CD8-positive, alpha-beta memory T cell (primary cell): ENCODE measurements around the gene SPATA31C1. TPM values are rescaled to one million over a fixed set of nuclear protein-coding genes. Genes with fewer than 3 reads are reported as not detected.

ENCODE experiments used
- CTCF ChIA-PET: fragments of 350-600 bp; sonication (Branson Sonifier 250); formaldehyde crosslinking; loops from one replicate; lab custom pipeline; 2021; ENCODE audit warnings: antibody characterized with exemption; lab: Charles Lee
- POLR2A ChIA-PET: fragments of 350-600 bp; sonication (Branson Sonifier 250); formaldehyde crosslinking; loops from one replicate; lab custom pipeline; 2021; ENCODE audit warnings: antibody characterized with exemption; lab: Charles Lee
- DNase-seq, 5 donors: peaks; one replicate each; pipeline versions ENCODE4 v3.0.0 to v3.0.0-alpha.2; 2020 to 2022; ENCODE audit warnings: mixed read lengths in 1 of 5
- H3K27ac ChIP-seq: one replicate; pipeline ENCODE4 v1.7.0; 2013; ENCODE audit warnings: low read depth, mild to moderate bottlenecking, low read length, moderate library complexity
- H3K27me3 ChIP-seq: 2 replicates; pipeline ENCODE4 v1.7.0; 2013; ENCODE audit warnings: low read length, mild to moderate bottlenecking; ENCODE audit not compliant: insufficient read depth, poor library complexity, severe bottlenecking
- H3K36me3 ChIP-seq: 2 replicates; pipeline ENCODE4 v1.7.0; 2013; ENCODE audit warnings: mild to moderate bottlenecking, low read length, moderate library complexity; ENCODE audit not compliant: insufficient read depth
- H3K4me1 ChIP-seq: 2 replicates; pipeline ENCODE4 v1.7.0; 2013; ENCODE audit warnings: mild to moderate bottlenecking, low read length, moderate library complexity; ENCODE audit not compliant: insufficient read depth
- H3K4me3 ChIP-seq: 2 replicates; pipeline ENCODE4 v1.7.0; 2013; ENCODE audit warnings: mild to moderate bottlenecking, low read length
- H3K9me3 ChIP-seq: 2 replicates; pipeline ENCODE4 v1.7.0; 2013; ENCODE audit warnings: mild to moderate bottlenecking, low read length
- H3K27ac Mint-ChIP-seq, 8 donors: one replicate each; pipeline ENCODE4 v1.8.0; 2020 to 2021; ENCODE audit warnings: mixed read lengths in 8 of 8, mild to moderate bottlenecking in 6 of 8, inconsistent platforms in 3 of 8, moderate library complexity in 3 of 8
- H3K27me3 Mint-ChIP-seq, 2 donors: one replicate each; pipeline ENCODE4 v1.8.0; 2020 to 2021; ENCODE audit warnings: mixed read lengths in 2 of 2, mild to moderate bottlenecking in 1 of 2, moderate library complexity in 1 of 2
- H3K36me3 Mint-ChIP-seq, 3 donors: one replicate each; pipeline ENCODE4 v1.8.0; 2020 to 2021; ENCODE audit warnings: mixed read lengths in 3 of 3, inconsistent platforms in 1 of 3, mild to moderate bottlenecking in 1 of 3
- H3K4me1 Mint-ChIP-seq, 3 donors: one replicate each; pipeline ENCODE4 v1.8.0; 2020 to 2021; ENCODE audit warnings: mixed read lengths in 3 of 3, inconsistent platforms in 1 of 3, mild to moderate bottlenecking in 1 of 3
- H3K4me3 Mint-ChIP-seq, 7 donors: one replicate each; pipeline ENCODE4 v1.8.0; 2020 to 2021; ENCODE audit warnings: mixed read lengths in 7 of 7, mild to moderate bottlenecking in 6 of 7, moderate library complexity in 4 of 7, inconsistent platforms in 2 of 7
- H3K9me3 Mint-ChIP-seq, 5 donors: one replicate each; pipeline ENCODE4 v1.8.0; 2020 to 2022; ENCODE audit warnings: mixed read lengths in 5 of 5, mild to moderate bottlenecking in 3 of 5, moderate library complexity in 2 of 5, inconsistent platforms in 1 of 5
- polyA plus RNA-seq: library from polyadenylated mRNA; unstranded; fragments of 300-500 nt; fragmentation: Illumina TruSeq; gene quantifications from one replicate; pipeline ENCODE4 v1.2.3, GENCODE V29; 2021
- total RNA-seq, 2 experiments: library from RNA; stranded (reverse); gene quantifications; one replicate each; pipeline ENCODE4 v1.2.3, GENCODE V29; 2021

SPATA31C1 gene
- total and polyA plus RNA-seq, 3 experiments from 2014 or later = not detected

- no peaks in the 10 kb centered on the region for H3K27me3 ChIP-seq
- H3K27me3 Mint-ChIP-seq = peaks cover 16 to 27% of the 10 kb centered on the region in 2 donors
- ChIA-PET POLR2A (no interaction called here), CTCF (no interaction called here)
- no peaks in the 10 kb centered on the region for H3K4me1 ChIP-seq
- no peak overlapping the region for H3K4me3 Mint-ChIP-seq
- peaks cover 2 to 8% (median 4%) of the 10 kb centered on the region in 3 donors for H3K4me1 Mint-ChIP-seq
- no peaks in the 10 kb centered on the region for H3K9me3 ChIP-seq
- no peak overlapping the region for H3K27ac ChIP-seq
- H3K27ac Mint-ChIP-seq = no peak overlapping the region
- no peaks in the 10 kb centered on the region for H3K36me3 ChIP-seq
- DNase-seq = no peak
- peaks cover 7 to 13% (median 9%) of the 10 kb centered on the region in 5 donors for H3K9me3 Mint-ChIP-seq
- H3K36me3 Mint-ChIP-seq = peaks cover 0 to 7% (median 0%) of the 10 kb centered on the region in 3 donors
- H3K4me3 ChIP-seq = no peak overlapping the region
Observed at GRCh38 chr9:87954230-87954629, 36.5 kb downstream of the SPATA31C1 start.

DNA sequence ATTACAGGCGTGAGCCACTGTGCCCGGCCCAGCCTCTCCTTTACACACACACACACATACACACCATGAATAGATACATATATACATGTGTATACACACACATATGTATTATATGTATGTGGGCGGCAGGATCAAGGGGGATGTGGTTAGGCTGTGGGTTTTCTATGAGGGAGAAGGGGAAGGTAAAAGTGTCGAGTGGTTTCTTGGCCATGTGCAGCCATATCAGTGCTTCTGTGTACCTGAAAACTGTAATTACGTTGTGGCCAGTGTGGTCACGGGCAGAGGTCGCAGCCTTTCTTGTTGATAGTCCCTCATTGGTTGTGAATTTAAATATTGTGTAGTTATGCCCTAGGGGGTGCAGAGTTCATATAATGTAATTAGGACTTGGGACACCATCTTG is 40.1 kb downstream of the SPATA31C1 start:
- no peaks in the 10 kb centered on the region for H3K4me1 ChIP-seq
- H3K9me3 ChIP-seq = no peaks in the 10 kb centered on the region
- POLR2A ChIA-PET = no interaction called here
- no peak overlapping the region for H3K27ac ChIP-seq
- no peak overlapping the region for H3K4me3 ChIP-seq
- H3K36me3 ChIP-seq = no peaks in the 10 kb centered on the region
- Mint-ChIP-seq H3K9me3 (no peaks in the 10 kb centered on the region), H3K4me3 (no peak overlapping the region), H3K27ac (peak overlapping the region in 1 of 8 donors; percentile 54), H3K27me3 (peaks cover 18 to 37% of the 10 kb centered on the region in 2 donors), H3K36me3 (no peaks in the 10 kb centered on the region), H3K4me1 (peaks cover 2 to 8% (median 4%) of the 10 kb centered on the region in 3 donors)
- no peaks in the 10 kb centered on the region for H3K27me3 ChIP-seq
- CTCF ChIA-PET = no interaction called here
- DNase-seq = no peak

DNA sequence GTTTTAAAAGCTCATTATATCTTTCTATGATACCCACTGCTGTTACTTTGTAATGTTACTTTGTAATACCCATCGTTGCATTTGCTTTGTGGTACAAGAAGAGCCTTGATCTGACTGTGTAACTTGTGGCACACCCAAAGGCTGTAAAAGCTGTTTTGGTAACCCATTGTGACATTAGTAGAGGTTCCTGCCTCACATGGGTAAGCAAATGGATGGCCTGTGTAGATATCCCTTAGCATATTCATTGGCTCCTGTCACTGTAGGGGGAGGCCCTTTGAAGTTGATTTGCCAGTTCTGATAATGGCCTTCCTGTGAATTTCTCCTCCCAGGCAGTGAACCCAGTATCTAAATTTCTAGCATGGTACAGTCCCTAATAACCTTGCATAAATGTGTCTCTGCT is 40.8 kb downstream of the SPATA31C1 start:
- POLR2A ChIA-PET = no interaction called here
- H3K4me3 Mint-ChIP-seq = no peak overlapping the region
- CTCF ChIA-PET = no interaction called here

DNA sequence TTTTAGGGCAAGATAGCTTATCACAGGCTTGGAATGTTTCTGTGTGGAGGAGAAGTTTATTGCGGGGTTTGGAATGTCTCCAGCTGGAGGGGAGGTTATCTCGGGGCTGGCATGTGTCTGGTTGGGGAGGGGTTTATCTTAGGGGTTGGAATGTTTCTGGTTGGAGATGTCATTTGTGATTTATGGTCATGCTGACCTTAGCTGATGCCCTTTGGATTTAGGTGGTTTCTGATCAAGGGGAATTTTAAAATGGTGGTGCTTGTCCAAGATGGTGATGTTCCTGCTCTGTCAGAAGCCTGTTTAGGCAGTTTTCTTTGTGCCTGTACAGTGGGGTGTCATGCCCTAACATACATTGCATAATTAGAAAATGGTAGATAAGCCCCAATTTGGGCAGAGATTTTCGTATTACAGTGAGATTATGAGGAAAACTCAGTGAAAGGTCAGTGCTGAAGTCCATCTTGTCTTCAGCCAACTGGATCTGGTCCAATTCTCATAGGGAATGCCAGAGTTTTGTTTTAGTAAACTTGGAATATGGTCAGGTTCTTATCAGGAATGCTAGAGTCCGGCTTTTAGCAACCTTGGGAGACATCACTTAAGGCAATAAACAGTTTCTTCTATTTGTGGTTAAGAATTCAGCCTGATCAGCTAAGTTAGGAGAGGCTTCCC is 42.3 kb downstream of the SPATA31C1 start:
- Mint-ChIP-seq H3K4me3 (no peak overlapping the region), H3K9me3 (no peaks in the 10 kb centered on the region), H3K36me3 (no peaks in the 10 kb centered on the region), H3K27ac (no peak overlapping the region), H3K27me3 (peaks cover 11 to 38% of the 10 kb centered on the region in 2 donors), H3K4me1 (peaks cover 0 to 2% (median 0%) of the 10 kb centered on the region in 3 donors)
- ChIA-PET POLR2A (no interaction called here), CTCF (no interaction called here)
- DNase-seq = no peak
- Histone ChIP-seq H3K4me3 (no peak overlapping the region), H3K27me3 (no peaks in the 10 kb centered on the region), H3K36me3 (no peaks in the 10 kb centered on the region), H3K4me1 (no peaks in the 10 kb centered on the region), H3K9me3 (no peaks in the 10 kb centered on the region), H3K27ac (no peak overlapping the region)

More for the DNA sequence above, 40.8 kb downstream of the SPATA31C1 start:
- no peaks in the 10 kb centered on the region for H3K4me1 ChIP-seq
- no peak for DNase-seq
- H3K27ac Mint-ChIP-seq = no peak overlapping the region
- peaks cover 2 to 8% (median 4%) of the 10 kb centered on the region in 3 donors for H3K4me1 Mint-ChIP-seq
- no peaks in the 10 kb centered on the region for H3K9me3 Mint-ChIP-seq
- H3K27ac ChIP-seq = no peak overlapping the region
- no peak overlapping the region for H3K4me3 ChIP-seq
- no peaks in the 10 kb centered on the region for H3K36me3 Mint-ChIP-seq
- H3K27me3 Mint-ChIP-seq = peaks cover 18 to 38% of the 10 kb centered on the region in 2 donors
- H3K36me3 ChIP-seq = no peaks in the 10 kb centered on the region
- no peaks in the 10 kb centered on the region for H3K27me3 ChIP-seq
- H3K9me3 ChIP-seq = no peaks in the 10 kb centered on the region

GRCh38 chr9:87963770-87964169 is 46.0 kb downstream of the SPATA31C1 start:
- H3K4me1 ChIP-seq = no peaks in the 10 kb centered on the region
- no peak overlapping the region for H3K4me3 Mint-ChIP-seq
- H3K36me3 Mint-ChIP-seq = peaks cover 5 to 23% (median 12%) of the 10 kb centered on the region in 3 donors
- no peaks in the 10 kb centered on the region for H3K9me3 Mint-ChIP-seq
- H3K27me3 Mint-ChIP-seq = peaks cover 8 to 28% of the 10 kb centered on the region in 2 donors
- no peaks in the 10 kb centered on the region for H3K36me3 ChIP-seq
- H3K9me3 ChIP-seq = no peaks in the 10 kb centered on the region
- H3K4me3 ChIP-seq = no peak overlapping the region
- no peak overlapping the region for H3K27ac ChIP-seq
- no peak overlapping the region for H3K27ac Mint-ChIP-seq
- ChIA-PET POLR2A (no interaction called here), CTCF (no interaction called here)
- no peak for DNase-seq
- H3K27me3 ChIP-seq = no peaks in the 10 kb centered on the region
- H3K4me1 Mint-ChIP-seq = no peaks in the 10 kb centered on the region

DNA sequence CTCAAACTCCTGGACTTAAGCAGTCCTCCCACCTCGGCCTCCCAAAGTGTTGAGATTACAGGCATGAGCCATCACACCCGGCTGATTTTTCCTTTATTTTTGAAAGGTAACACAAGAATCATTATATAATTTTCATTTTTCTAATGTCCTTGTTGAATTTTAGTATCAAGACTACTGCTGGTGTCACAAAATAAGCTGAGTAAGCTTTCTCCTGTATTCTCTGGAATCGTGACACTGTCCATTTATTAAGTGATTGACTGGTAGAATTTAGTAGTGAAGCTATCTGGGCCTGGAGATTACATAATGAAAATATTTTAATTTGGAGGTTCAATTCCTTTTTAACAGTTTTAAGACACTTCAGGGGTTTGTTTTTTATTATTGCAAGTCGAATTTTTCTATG is 47.1 kb downstream of the SPATA31C1 start:
- no peaks in the 10 kb centered on the region for H3K4me1 ChIP-seq
- no peaks in the 10 kb centered on the region for H3K27me3 ChIP-seq
- Mint-ChIP-seq H3K9me3 (no peaks in the 10 kb centered on the region), H3K36me3 (peaks cover 5 to 32% (median 14%) of the 10 kb centered on the region in 3 donors), H3K4me1 (no peaks in the 10 kb centered on the region), H3K27ac (no peak overlapping the region), H3K27me3 (peaks cover 4 to 21% of the 10 kb centered on the region in 2 donors), H3K4me3 (no peak overlapping the region)
- no peak for DNase-seq
- H3K4me3 ChIP-seq = no peak overlapping the region
- CTCF ChIA-PET = no interaction called here
- POLR2A ChIA-PET = no interaction called here
- H3K27ac ChIP-seq = no peak overlapping the region
- H3K36me3 ChIP-seq = no peaks in the 10 kb centered on the region
- no peaks in the 10 kb centered on the region for H3K9me3 ChIP-seq

GRCh38 chr9:87968155-87968554 is 50.4 kb downstream of the SPATA31C1 start:
- peaks cover 5 to 37% (median 17%) of the 10 kb centered on the region in 3 donors for H3K36me3 Mint-ChIP-seq
- Histone ChIP-seq H3K27ac (no peak overlapping the region), H3K36me3 (no peaks in the 10 kb centered on the region), H3K4me3 (no peak overlapping the region), H3K9me3 (no peaks in the 10 kb centered on the region), H3K27me3 (no peaks in the 10 kb centered on the region), H3K4me1 (no peaks in the 10 kb centered on the region)
- no peak for DNase-seq
- peak overlapping the region in 1 of 8 donors; percentile 65 for H3K27ac Mint-ChIP-seq
- CTCF ChIA-PET = no interaction called here
- H3K4me3 Mint-ChIP-seq = no peak overlapping the region
- peaks cover under 1 to 7% (median 4%) of the 10 kb centered on the region in 3 donors for H3K4me1 Mint-ChIP-seq
- no peaks in the 10 kb centered on the region for H3K9me3 Mint-ChIP-seq
- H3K27me3 Mint-ChIP-seq = no peaks in the 10 kb centered on the region
- POLR2A ChIA-PET = no interaction called here

DNA sequence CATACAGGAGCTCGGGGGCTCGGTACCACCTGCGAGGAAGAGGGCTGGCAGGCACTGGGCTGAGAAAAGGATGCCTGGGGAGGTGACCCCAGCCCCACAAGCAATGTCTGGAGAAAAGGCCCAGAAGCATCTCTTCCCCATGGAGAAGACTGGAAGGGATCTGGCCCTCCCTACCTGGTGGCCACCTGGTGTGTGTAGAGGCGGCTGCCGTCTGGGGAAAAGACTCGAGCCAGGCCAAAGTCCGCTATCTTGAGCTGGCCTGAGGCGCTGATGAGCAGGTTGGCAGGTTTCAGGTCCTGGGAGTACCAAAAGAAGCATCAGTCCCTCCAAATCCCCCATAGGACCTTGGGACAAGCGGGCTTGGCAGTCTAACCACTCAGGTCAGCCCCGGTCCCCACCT is 52.8 kb downstream of the SPATA31C1 start:
- ChIA-PET CTCF (no interaction called here), POLR2A (no interaction called here)
- Mint-ChIP-seq H3K36me3 (peaks cover 5 to 43% (median 17%) of the 10 kb centered on the region in 3 donors), H3K4me3 (no peak overlapping the region), H3K27me3 (peaks cover 0 to 4% of the 10 kb centered on the region in 2 donors), H3K27ac (peak overlapping the region in 1 of 8 donors; percentile 23), H3K4me1 (peaks cover 18 to 22% (median 21%) of the 10 kb centered on the region in 3 donors), H3K9me3 (no peaks in the 10 kb centered on the region)
- H3K36me3 ChIP-seq = no peaks in the 10 kb centered on the region
- H3K9me3 ChIP-seq = no peaks in the 10 kb centered on the region
- H3K4me1 ChIP-seq = peaks cover 8% of the 10 kb centered on the region
- no peaks in the 10 kb centered on the region for H3K27me3 ChIP-seq
- DNase-seq = no peak
- H3K27ac ChIP-seq = no peak overlapping the region
- H3K4me3 ChIP-seq = no peak overlapping the region
